ENCODE data around the gene PHACTR4.

- TF ChIP-seq CTCF (IDR thresholded peaks at IDR 0.05; ENCODE audit: extremely low read depth in 1 of 2, insufficient read depth in 1 of 2, low read depth in 1 of 2, low read length in 2 of 2) = no peak
- TF ChIP-seq POLR2A (IDR thresholded peaks at IDR 0.05; ENCODE audit: low read depth, low read length) = no peak
- TF ChIP-seq FOS (IDR thresholded peaks at IDR 0.05; ENCODE audit: borderline replicate concordance, insufficient read depth, low read length) = no peak
- no peak for TF ChIP-seq POLR2AphosphoS5 (IDR thresholded peaks at IDR 0.05; ENCODE audit: insufficient read depth, low read depth, low read length)
- no peak for TF ChIP-seq EZH2 (IDR thresholded peaks at IDR 0.05; ENCODE audit: borderline replicate concordance, low read depth, low read length, severe bottlenecking)
- no peak for TF ChIP-seq MYC (IDR thresholded peaks at IDR 0.05; ENCODE audit: low read depth, low read length)
Observed at GRCh38 chr1:28447679-28448078, 78.1 kb downstream of the PHACTR4 start.

Measured in endothelial cell of umbilical vein (primary cell).